ENCODE data around the gene CEMIP.

GRCh38 chr15:80904998-80905397 is 125.8 kb downstream of the CEMIP start:
- TF ChIP-seq CTCF (IDR thresholded peaks at IDR 0.05 in 4 of 5, conservative IDR thresholded peaks at IDR 0.05 in 1 of 5) (no peak), POLR2A (IDR thresholded peaks at IDR 0.05) (no peak)
